GM18870 (cell line): ENCODE measurements around the gene GDNF.
"Not testable (repeated sequence)": the region's sequence is repeated elsewhere in the genome, so short reads cannot be mapped to it uniquely, and the experiment has no call there.

ENCODE experiments used
- ATAC-seq: cut with Tn5 transposase; IDR thresholded peaks from one replicate; pipeline ENCODE4 v1.9.1; 2021; ENCODE audit warnings: moderate library complexity; ENCODE audit not compliant: unreplicated experiment

The GDNF gene, protein sequence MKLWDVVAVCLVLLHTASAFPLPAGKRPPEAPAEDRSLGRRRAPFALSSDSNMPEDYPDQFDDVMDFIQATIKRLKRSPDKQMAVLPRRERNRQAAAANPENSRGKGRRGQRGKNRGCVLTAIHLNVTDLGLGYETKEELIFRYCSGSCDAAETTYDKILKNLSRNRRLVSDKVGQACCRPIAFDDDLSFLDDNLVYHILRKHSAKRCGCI

GRCh38 chr5:37839407-37840052 lies at the start of gene GDNF:
TSS of gene GDNF (minus strand) at chr5:37840041. CDS start at chr5:37834796, 5,245 bp downstream.
- ATAC-seq: no peak

DNA sequence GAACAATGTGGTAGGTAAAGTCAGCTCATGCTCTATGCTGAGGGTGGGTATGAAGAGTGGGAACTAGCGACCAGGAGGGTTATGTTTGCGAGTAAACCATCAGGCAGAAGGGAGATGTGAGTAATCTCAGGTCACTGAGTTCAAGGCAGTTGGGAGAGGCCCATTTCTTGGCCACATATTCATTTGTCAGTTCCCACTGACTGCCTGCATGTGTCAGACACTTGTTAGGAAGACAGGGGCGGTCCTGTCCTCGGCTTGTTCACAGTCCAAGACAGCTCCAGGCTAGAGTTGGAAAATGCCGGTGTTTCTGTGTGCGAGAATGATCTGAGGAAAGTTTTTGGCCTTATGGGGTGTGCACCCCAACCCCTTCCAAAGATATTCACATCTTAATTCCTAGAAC lies 48.6 kb upstream of the GDNF start:
- ATAC-seq: no peak

DNA sequence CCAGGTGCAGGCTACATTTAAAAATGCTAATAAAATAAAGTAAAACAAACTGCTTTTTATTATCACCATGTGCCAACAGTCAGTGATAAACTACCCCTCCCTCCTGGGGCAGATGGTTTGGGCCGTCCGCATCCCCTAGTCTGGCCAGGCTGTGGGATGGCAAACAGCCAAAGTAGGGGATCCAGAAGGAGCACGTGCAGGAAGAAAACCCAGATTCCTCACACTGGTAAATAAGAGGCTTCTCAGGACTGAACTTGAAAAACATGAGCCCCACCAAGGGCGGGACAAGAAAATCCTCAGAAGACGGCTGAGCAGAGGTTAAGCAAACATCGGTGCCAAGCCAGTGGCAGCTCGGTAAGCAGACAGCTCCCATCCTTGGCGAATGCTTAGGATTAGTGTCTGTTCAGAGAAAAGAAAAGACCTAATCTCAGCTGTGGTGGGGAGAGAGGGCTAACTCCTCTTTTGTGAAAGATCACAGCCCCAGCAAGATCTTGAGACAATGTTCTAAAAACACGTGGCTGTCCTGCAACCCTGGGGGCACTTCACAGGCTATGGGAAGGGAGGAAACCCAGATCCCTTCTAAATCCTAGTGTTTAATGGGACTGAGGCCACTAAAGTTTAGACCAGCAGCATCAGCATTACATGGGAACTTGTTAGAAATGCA lies 46.5 kb upstream of the GDNF start:
- ATAC-seq: no peak

DNA sequence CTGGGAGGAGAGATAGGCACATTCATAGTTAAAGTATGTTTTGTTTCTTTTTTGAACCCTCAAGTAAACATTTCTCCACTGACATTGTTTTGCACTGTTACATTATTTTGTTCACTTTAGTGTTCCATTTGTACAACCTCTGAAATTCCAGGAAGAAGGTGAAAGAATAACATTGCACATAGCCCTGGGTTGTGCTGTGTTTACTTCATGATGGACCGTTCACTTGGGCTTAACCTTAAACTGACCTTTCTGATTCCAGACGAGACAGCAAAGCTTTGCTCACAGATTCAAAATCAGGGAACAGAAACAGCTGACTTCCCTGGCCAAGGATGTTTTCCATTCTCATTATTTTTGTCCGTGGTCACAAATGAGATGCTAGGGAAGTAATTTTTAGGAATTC lies 42.8 kb upstream of the GDNF start:
- ATAC-seq: no peak

- peak; percentile 88 for ATAC-seq
These were observed 41.5 kb upstream of the GDNF start for GRCh38 chr5:37881359-37881758.

GRCh38 chr5:37876943-37877342 lies 37.1 kb upstream of the GDNF start:
- no peak for ATAC-seq

GRCh38 chr5:37876245-37876644 lies 36.4 kb upstream of the GDNF start:
- no peak for ATAC-seq

DNA sequence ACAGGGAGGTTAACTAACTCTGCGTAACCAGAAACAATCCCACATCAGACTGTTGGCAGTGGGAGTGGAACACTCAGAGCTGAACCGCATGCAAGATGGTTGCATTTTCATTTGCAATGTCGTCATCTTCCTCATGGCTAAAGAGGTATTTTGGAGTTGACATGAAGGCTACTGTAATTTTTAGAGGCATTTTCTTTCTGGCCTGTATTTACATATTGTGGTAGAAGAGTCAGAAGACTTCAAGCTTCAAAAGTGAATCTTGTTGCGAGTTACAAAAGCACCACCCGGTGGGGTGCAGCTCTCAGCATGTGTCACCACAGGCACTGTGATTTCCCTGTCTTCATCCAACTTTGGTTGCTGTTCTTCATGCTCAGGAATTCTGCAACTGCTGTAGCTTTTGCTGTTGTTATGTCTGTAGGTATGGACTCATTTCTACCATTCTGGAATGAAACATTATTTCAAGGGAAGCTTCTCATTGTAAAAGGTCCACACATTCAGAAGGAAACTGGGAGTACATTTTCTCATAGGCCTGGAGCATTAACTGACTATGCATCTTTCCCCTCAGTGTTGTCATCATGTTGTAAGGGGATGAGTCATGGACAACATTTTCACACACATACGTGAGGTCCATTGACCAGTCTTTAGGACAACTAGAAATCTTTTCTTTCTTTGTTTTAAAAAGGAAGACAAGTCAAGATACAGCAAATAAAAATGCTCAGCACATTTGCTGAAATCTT lies 35.4 kb upstream of the GDNF start:
- ATAC-seq: peak; percentile 74

- ATAC-seq: no peak
These were observed 34.1 kb upstream of the GDNF start for GRCh38 chr5:37873988-37874387.

DNA sequence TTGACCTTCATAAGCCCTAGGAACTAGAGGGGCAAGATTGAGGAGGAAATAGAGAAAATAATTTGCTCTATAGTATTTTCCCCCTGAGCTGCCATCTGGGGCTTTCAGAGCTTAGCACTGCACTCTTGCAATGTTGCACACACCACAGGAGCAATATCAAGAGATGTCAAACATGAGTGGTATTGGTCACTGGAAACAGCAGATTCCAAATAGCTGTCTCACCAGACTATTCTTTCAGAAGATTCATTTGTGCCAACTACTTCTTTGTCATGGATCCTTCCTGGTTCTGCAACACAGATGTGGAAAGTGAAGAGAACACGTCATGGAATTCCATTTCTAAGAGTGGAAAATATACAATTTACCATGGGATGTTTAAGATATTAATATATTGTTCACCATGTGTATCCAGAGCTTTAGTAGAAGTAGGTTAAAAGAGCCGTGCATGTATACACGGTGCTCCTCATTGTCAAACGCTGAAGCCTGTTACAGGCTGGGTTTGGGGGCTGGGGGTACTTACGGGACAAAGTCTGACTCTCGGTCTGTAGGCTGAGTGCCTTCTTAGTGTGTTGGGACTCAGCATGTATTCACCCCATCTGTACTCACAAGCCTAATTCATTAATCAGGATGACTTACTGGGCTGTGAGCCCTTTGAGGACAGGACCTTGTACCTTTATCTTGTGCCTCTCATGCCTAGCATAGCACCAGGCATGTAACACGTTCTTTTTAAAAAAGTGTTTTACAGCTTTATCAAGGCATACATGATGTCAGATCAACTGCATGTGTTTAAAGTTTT lies 31.4 kb upstream of the GDNF start:
- no peak for ATAC-seq

DNA sequence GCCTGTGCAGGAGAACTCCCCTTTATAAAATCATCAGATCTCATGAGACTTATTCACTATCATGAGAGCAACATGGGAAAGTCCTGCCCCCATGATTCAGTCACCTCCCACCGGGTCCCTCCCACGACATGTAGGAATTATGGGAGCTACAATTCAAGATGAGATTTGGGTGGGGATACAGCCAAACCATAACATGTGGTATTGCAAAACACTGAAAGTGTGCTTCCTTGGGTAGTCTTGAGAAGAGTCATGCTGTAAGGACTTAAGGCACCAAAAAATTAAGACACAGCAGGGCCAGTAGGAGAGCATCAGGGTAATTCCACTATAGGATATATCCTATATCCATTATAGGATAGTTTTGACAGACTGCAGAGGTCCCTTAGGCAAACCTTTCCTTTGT lies 29.4 kb upstream of the GDNF start:
- no peak for ATAC-seq

DNA sequence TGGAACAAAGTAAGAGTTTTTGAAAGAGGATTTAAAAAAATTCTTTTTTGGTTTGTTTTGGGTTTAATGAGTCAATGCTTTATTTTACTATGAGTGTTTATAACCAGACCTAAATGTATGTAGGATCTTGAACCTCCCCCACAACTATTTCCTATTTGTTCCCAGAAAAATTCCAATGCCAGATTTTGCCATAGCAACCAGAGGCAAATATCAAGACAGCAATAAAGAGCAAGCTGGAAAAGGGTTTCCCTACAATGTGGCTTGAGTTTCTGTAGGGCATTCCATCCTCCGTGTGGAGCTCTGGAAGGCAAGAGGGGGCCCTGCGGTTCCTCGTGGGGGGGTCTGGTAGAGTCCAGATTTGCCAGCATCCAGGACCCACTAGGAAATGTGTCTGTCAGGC lies 27.8 kb upstream of the GDNF start:
- ATAC-seq: no peak

DNA sequence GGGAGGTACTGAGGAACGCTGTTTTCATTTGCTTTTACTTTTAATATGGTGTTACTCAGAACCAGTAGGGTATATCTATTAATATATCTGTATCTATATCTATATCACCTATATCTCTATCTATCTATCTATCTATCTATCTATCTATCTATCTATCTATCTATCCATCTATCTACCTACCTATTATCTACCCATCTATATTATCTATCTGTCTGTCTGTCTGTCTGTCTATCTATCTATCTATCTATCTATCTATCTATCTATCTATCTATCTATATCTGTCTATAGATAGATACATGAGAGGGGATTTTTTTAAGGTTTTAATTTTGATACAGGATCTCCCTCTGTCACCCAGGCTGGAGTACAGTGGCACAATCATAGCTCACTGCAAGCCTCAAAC lies 23.1 kb upstream of the GDNF start:
- ATAC-seq: not testable (repeated sequence)

DNA sequence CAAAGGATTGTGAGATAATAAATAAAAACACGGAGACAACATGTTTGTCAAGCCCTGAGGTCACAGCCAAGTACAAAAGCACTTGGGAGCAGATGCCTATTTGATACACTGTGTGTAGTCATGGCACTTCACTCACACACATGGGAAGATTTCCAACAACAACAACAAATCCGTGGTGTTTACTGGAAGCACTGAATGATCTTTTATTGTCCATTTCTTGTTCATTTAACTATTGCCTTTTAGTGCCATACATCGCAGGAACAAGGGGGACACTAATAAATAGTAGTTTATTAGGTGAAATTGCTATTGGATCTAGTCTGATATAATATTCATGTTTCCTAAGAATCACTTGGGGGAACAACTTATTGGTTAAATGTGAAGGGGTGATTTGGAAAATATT lies 20.4 kb upstream of the GDNF start:
- no peak for ATAC-seq

- ATAC-seq: peak; percentile 98
These were observed 20.0 kb upstream of the GDNF start for GRCh38 chr5:37859805-37860204.

- ATAC-seq: no peak
These were observed 18.4 kb upstream of the GDNF start for GRCh38 chr5:37858250-37858649.

DNA sequence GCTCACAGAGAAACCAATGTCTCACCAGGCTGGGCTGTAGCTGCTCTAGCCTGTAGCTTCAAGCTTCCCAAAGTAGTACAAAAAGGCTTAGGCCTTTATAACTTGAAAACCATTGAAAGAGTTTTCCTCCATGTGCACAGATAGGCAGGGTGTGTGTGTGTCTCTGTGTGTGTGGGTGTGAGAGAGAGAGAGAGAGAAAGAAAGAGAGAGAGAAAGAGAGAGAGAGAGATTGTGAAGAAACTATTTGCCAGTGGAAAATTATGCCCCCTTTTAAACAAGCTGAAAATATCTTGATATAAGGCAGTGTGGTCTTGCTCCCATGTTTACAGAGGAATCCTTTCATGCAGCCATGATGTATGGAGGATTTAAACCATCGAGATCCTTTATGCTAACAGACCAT lies 17.9 kb upstream of the GDNF start:
- no peak for ATAC-seq

DNA sequence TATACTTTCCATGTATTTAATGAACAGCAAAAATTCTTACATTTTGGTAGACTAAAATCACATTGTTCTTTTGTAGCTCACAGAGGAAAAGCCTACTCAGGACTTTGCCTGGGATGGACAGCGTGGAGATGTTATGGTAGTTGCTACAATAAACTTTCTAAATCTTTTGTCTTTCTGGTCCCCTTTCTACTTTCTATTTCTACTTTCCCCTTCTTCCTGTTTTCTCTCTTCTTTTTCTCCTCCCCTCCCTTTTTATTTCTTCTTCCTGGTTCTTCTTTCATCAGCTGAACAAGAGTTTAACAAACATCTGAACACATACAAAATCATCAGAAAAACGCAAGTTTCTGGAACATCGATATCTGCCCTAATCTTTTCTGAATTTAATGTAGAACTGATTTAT lies 15.6 kb upstream of the GDNF start:
- no peak for ATAC-seq

DNA sequence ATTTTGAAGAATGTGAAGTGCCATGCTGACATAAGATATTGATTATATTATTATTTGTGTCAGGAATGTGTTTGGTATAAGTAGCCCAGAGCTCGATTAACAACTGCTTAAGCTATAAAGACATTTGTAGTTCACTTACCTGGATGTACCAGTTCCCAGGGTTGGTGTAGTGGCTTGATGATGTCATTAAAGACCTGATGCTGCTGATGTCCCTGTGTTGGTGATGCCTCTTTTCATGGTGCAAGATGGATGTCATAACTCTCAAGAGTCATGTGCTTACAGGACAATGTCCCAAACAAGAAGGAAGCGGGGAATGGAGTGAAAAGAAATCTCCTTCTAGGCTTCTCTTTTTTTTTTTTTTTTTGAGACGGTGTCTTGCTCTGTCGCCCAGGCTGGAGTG lies 11.5 kb upstream of the GDNF start:
- ATAC-seq: no peak

GRCh38 chr5:37850226-37850865 lies 10.5 kb upstream of the GDNF start:
- no peak for ATAC-seq
